Epithelial cell of esophagus (primary cell): ENCODE results near the gene TLE5.

Experiments
- DNase-seq: peaks from one replicate; pipeline ENCODE4 v3.0.0; 2010; ENCODE audit warnings: low read depth
- H3K4me3 ChIP-seq: 2 replicates; pipeline ENCODE4 v1.5.1; 2011; ENCODE audit warnings: mild to moderate bottlenecking, low read length, control low read depth
- CTCF ChIP-seq: IDR thresholded peaks from 2 replicates; pipeline ENCODE4 v1.5.1; 2011; ENCODE audit warnings: low read depth, mild to moderate bottlenecking, low read length, control low read depth, inconsistent platforms; ENCODE audit not compliant: insufficient read depth; ENCODE audit errors: missing control alignments

Gene TLE5

GRCh38 chr19:3068071-3068470 is 5.8 kb upstream of the TLE5 start:
- no peak for DNase-seq
- no peak for TF ChIP-seq CTCF
- H3K4me3 ChIP-seq: no peak overlapping the region

- no peak for DNase-seq
- TF ChIP-seq CTCF: no peak
- H3K4me3 ChIP-seq: no peak overlapping the region
Observed at GRCh38 chr19:3067563-3067962, 5.3 kb upstream of the TLE5 start.

- no peak for TF ChIP-seq CTCF
- no peak for DNase-seq
- no peak overlapping the region for H3K4me3 ChIP-seq
Observed at GRCh38 chr19:3066482-3067049, 4.3 kb upstream of the TLE5 start.

GRCh38 chr19:3065675-3066357 is 3.5 kb upstream of the TLE5 start:
- no peak for TF ChIP-seq CTCF
- no peak overlapping the region for H3K4me3 ChIP-seq
- no peak for DNase-seq

GRCh38 chr19:3064011-3064330 is 1.7 kb upstream of the TLE5 start:
- DNase-seq: no peak
- no peak overlapping the region for H3K4me3 ChIP-seq
- TF ChIP-seq CTCF: no peak

GRCh38 chr19:3061182-3062161 is 823 bp downstream of the TLE5 start:
- DNase-seq: no peak
- TF ChIP-seq CTCF: no peak
- peak overlapping the region; percentile 70 for H3K4me3 ChIP-seq

GRCh38 chr19:3060857-3061181 is 1.5 kb downstream of the TLE5 start:
- DNase-seq: no peak
- peak overlapping the region; percentile 70 for H3K4me3 ChIP-seq
- no peak for TF ChIP-seq CTCF
